HG03571 (cell line): ENCODE measurements around the gene KRTAP10-10.
"Not testable (repeated sequence)": the region's sequence is repeated elsewhere in the genome, so short reads cannot be mapped to it uniquely, and the experiment has no call there.

Source experiments
- ATAC-seq: cut with Tn5 transposase; IDR thresholded peaks from one replicate; pipeline ENCODE4 v1.9.1; 2021; ENCODE audit not compliant: unreplicated experiment

Gene KRTAP10-10

GRCh38 chr21:44681152-44681551 lies 44.0 kb downstream of the KRTAP10-10 start:
- no peak for ATAC-seq

- no peak for ATAC-seq
Observed at GRCh38 chr21:44681861-44682579, 44.9 kb downstream of the KRTAP10-10 start, which contains the start of gene KRTAP12-1. KRTAP12-1 (minus strand) TSS chr21:44682163; CDS start chr21:44682123, 40 bp downstream.

GRCh38 chr21:44682580-44683151 lies 45.5 kb downstream of the KRTAP10-10 start:
- ATAC-seq: no peak

GRCh38 chr21:44684077-44684476 lies 46.9 kb downstream of the KRTAP10-10 start:
- ATAC-seq: no peak

- ATAC-seq: no peak
Observed at GRCh38 chr21:44684483-44684882, 47.3 kb downstream of the KRTAP10-10 start.

- not testable (repeated sequence) for ATAC-seq
Observed at GRCh38 chr21:44685050-44685449, 47.9 kb downstream of the KRTAP10-10 start.

GRCh38 chr21:44686000-44686781 lies 49.0 kb downstream of the KRTAP10-10 start:
- ATAC-seq: no peak

GRCh38 chr21:44686843-44687561 lies 49.8 kb downstream of the KRTAP10-10 start:
- ATAC-seq: no peak

GRCh38 chr21:44687671-44688070 lies 50.5 kb downstream of the KRTAP10-10 start:
- no peak for ATAC-seq
